Caki2 (cell line): ENCODE results near the gene SSBP3. TPM values are rescaled to one million over a fixed set of nuclear protein-coding genes. Genes with fewer than 3 reads are reported as not detected.

Experiments
- DNase-seq: peaks from one replicate; pipeline ENCODE4 v3.0.0-alpha.2; 2015; ENCODE audit warnings: low read depth
- in situ Hi-C: cut with HindIII; loops from 2 replicates; pipeline ENCODE4 v1.10.0; 2016; ENCODE audit warnings: low sequenced_read_pairs, low pct_unique_long_range_greater_than_20kb, mixed read lengths
- total RNA-seq: library from RNA; depleted of rRNA; stranded (reverse); fragments of >200 nt; shearing (Covaris generic); gene quantifications from 2 replicates; pipeline ENCODE4 v1.2.3, GENCODE V29; 2014; ENCODE audit warnings: low replicate concordance

The SSBP3 gene
- total RNA-seq, 1 experiment from 2014 or later: 14.4 TPM

- no peak for DNase-seq
- in situ Hi-C loops: loop anchor here (25.0 kb wide), 1 partner anchor 199 kb away; no protein-coding TSS in a partner anchor
Measured at GRCh38 chr1:54287801-54288211, 118.4 kb downstream of the SSBP3 start.

GRCh38 chr1:54287176-54287650 is 119.0 kb downstream of the SSBP3 start:
- peak; percentile 44 for DNase-seq
- in situ Hi-C loops: loop anchor here (25.0 kb wide), 1 partner anchor 200 kb away; no protein-coding TSS in a partner anchor

GRCh38 chr1:54285815-54286345 is 120.3 kb downstream of the SSBP3 start:
- in situ Hi-C loops: loop anchor here (25.0 kb wide), 1 partner anchor 201 kb away; no protein-coding TSS in a partner anchor
- DNase-seq: no peak

- DNase-seq: no peak
- in situ Hi-C loops: loop anchor here (25.0 kb wide), 1 partner anchor 202 kb away; no protein-coding TSS in a partner anchor
Measured at GRCh38 chr1:54284781-54285529, 121.2 kb downstream of the SSBP3 start.

GRCh38 chr1:54283635-54284385 is 122.4 kb downstream of the SSBP3 start:
- in situ Hi-C loops: loop anchor here (25.0 kb wide), 1 partner anchor 203 kb away; no protein-coding TSS in a partner anchor
- DNase-seq: no peak

- in situ Hi-C loops: loop anchor here (25.0 kb wide), 1 partner anchor 205 kb away; no protein-coding TSS in a partner anchor
- no peak for DNase-seq
Measured at GRCh38 chr1:54282101-54282847, 123.9 kb downstream of the SSBP3 start.

- DNase-seq: no peak
- in situ Hi-C loops: loop anchor here (25.0 kb wide), 1 partner anchor 207 kb away; no protein-coding TSS in a partner anchor
Measured at GRCh38 chr1:54280651-54281050, 125.5 kb downstream of the SSBP3 start.

- DNase-seq: no peak
- in situ Hi-C loops: loop anchor here (25.0 kb wide), 1 partner anchor 208 kb away; no protein-coding TSS in a partner anchor
Measured at GRCh38 chr1:54279457-54279856, 126.7 kb downstream of the SSBP3 start.

GRCh38 chr1:54278941-54279422 is 127.2 kb downstream of the SSBP3 start:
- no peak for DNase-seq
- in situ Hi-C loops: loop anchor here (25.0 kb wide), 1 partner anchor 208 kb away; no protein-coding TSS in a partner anchor

GRCh38 chr1:54277451-54278341 is 128.5 kb downstream of the SSBP3 start:
- no peak for DNase-seq
- in situ Hi-C loops: loop anchor here (25.0 kb wide), 1 partner anchor 210 kb away; no protein-coding TSS in a partner anchor

GRCh38 chr1:54276617-54277450 is 129.4 kb downstream of the SSBP3 start:
- in situ Hi-C loops: loop anchor here (25.0 kb wide), 1 partner anchor 210 kb away; no protein-coding TSS in a partner anchor
- no peak for DNase-seq

GRCh38 chr1:54275349-54275748 is 130.8 kb downstream of the SSBP3 start:
- no peak for DNase-seq
- in situ Hi-C loops: loop anchor here (25.0 kb wide), 1 partner anchor 212 kb away; no protein-coding TSS in a partner anchor

GRCh38 chr1:54274881-54275280 is 131.3 kb downstream of the SSBP3 start:
- in situ Hi-C loops: loop anchor here (25.0 kb wide), 1 partner anchor 212 kb away; no protein-coding TSS in a partner anchor
- DNase-seq: no peak

- DNase-seq: no peak
- in situ Hi-C loops: no loop called here
Measured at GRCh38 chr1:54274448-54274847, 131.7 kb downstream of the SSBP3 start.

GRCh38 chr1:54273795-54274163 is 132.4 kb downstream of the SSBP3 start:
- peak; percentile 64 for DNase-seq
- in situ Hi-C loops: no loop called here
